Upper lobe of left lung (tissue), 4 donors: ENCODE results near the gene RALGDS.

Source experiments
- CTCF ChIP-seq, 6 experiments: fragments of 450-650 bp in 4 of 6; fragments of 200-600 bp in 2 of 6; sonication (generic) in 2 of 6; IDR thresholded peaks; one replicate each; pipeline ENCODE4 v1.5.1; 2016 to 2019; ENCODE audit warnings: antibody characterized with exemption in 6 of 6
- POLR2A ChIP-seq, 4 donors: fragments of 450-650 bp; IDR thresholded peaks; one replicate each; pipeline ENCODE4 v1.5.1; 2016 to 2017; ENCODE audit warnings: antibody characterized with exemption in 4 of 4, mild to moderate bottlenecking in 2 of 4
- POLR2AphosphoS5 ChIP-seq, 2 donors: sonication (generic); formaldehyde crosslinking; IDR thresholded peaks; one replicate each; pipeline ENCODE4 v1.5.1; 2017; ENCODE audit warnings: antibody characterized with exemption in 2 of 2

- no peak for TF ChIP-seq CTCF (IDR thresholded peaks at IDR 0.05)
- no peak for TF ChIP-seq POLR2A (IDR thresholded peaks at IDR 0.05)
- TF ChIP-seq POLR2AphosphoS5 (IDR thresholded peaks at IDR 0.05), result no peak
These were observed 2.0 kb upstream of the RALGDS start for GRCh38 chr9:133122935-133123611.
